ENCODE data around the gene MSANTD1.

DNA sequence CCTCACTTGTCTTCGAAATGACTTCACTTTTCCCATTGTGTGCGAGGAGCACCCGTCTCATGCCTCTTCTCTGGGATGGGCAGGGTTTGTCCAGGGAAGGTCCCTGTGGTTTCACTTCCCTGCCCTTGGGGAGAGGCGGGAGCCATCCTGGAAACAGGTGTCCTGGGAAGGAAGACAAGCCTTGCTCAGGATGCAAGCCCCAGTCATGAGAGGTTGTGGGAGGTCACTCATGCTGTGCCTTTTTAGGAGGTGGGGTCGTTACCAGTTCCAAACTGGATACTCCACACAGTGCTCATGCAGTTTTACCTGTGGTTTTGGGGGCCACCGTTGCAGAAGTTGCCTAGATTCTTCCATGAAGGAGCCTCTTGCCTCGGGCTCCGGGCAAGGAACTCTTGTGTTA, 47.7 kb downstream of the MSANTD1 start:
- TF ChIP-seq ZBED1 (IDR thresholded peaks at IDR 0.05; ENCODE audit: borderline replicate concordance): no peak
- TF ChIP-seq, protein P1, sequence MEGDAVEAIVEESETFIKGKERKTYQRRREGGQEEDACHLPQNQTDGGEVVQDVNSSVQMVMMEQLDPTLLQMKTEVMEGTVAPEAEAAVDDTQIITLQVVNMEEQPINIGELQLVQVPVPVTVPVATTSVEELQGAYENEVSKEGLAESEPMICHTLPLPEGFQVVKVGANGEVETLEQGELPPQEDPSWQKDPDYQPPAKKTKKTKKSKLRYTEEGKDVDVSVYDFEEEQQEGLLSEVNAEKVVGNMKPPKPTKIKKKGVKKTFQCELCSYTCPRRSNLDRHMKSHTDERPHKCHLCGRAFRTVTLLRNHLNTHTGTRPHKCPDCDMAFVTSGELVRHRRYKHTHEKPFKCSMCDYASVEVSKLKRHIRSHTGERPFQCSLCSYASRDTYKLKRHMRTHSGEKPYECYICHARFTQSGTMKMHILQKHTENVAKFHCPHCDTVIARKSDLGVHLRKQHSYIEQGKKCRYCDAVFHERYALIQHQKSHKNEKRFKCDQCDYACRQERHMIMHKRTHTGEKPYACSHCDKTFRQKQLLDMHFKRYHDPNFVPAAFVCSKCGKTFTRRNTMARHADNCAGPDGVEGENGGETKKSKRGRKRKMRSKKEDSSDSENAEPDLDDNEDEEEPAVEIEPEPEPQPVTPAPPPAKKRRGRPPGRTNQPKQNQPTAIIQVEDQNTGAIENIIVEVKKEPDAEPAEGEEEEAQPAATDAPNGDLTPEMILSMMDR (IDR thresholded peaks at IDR 0.05 in 2 of 3, conservative IDR thresholded peaks at IDR 0.05 in 1 of 3; ENCODE audit: control insufficient read depth in 2 of 3, extremely low read depth in 1 of 3, insufficient read depth in 1 of 3, low read depth in 3 of 3, low read length in 3 of 3): no peak
- TF ChIP-seq, protein P2, sequence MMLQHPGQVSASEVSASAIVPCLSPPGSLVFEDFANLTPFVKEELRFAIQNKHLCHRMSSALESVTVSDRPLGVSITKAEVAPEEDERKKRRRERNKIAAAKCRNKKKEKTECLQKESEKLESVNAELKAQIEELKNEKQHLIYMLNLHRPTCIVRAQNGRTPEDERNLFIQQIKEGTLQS (IDR thresholded peaks at IDR 0.05; ENCODE audit: borderline replicate concordance, extremely low read depth, low read depth, low read length): no peak
